Measurements from ENCODE around the gene RPL22L1. TPM values are rescaled to one million over a fixed set of nuclear protein-coding genes. Genes with fewer than 3 reads are reported as not detected.

The RPL22L1 gene
- total RNA-seq, 1 donor from 2014 or later: 36.1 TPM

- TF ChIP-seq CTCF (IDR thresholded peaks at IDR 0.05): no peak
- no peak for TF ChIP-seq POLR2A (IDR thresholded peaks at IDR 0.05)
- no peak for TF ChIP-seq POLR2AphosphoS5 (IDR thresholded peaks at IDR 0.05; ENCODE audit: insufficient read depth in 1 of 2, low read depth in 1 of 2)
- DNase-seq (ENCODE audit: extremely low spot score in 2 of 2): no peak
- no peak overlapping the region for H3K27ac ChIP-seq
- no peak overlapping the region for H3K4me3 ChIP-seq
- no peaks in the 10 kb centered on the region for H3K9me3 ChIP-seq
- intact Hi-C loops (cut with DNase I): no loop called here
- H3K36me3 ChIP-seq: peaks cover 0 to 31% of the 10 kb centered on the region in 2 donors
- H3K27me3 ChIP-seq: no peaks in the 10 kb centered on the region
- H3K4me1 ChIP-seq: peaks cover 25% of the 10 kb centered on the region
These were observed 4.5 kb downstream of the RPL22L1 start for GRCh38 chr3:170865209-170866094.

GRCh38 chr3:170864525-170865208, 5.3 kb downstream of the RPL22L1 start:
- Histone ChIP-seq H3K36me3 (peaks cover 0 to 31% of the 10 kb centered on the region in 2 donors), H3K4me1 (peaks cover 24% of the 10 kb centered on the region), H3K27me3 (no peaks in the 10 kb centered on the region), H3K4me3 (no peak overlapping the region), H3K9me3 (no peaks in the 10 kb centered on the region), H3K27ac (no peak overlapping the region)
- intact Hi-C loops (cut with DNase I): no loop called here
- no peak for DNase-seq (ENCODE audit: extremely low spot score in 2 of 2)
- no peak for TF ChIP-seq POLR2AphosphoS5 (IDR thresholded peaks at IDR 0.05; ENCODE audit: insufficient read depth in 1 of 2, low read depth in 1 of 2)
- no peak for TF ChIP-seq POLR2A (IDR thresholded peaks at IDR 0.05)
- no peak for TF ChIP-seq CTCF (IDR thresholded peaks at IDR 0.05)

- intact Hi-C loops (cut with DNase I): no loop called here
- TF ChIP-seq POLR2A (IDR thresholded peaks at IDR 0.05): no peak
- TF ChIP-seq POLR2AphosphoS5 (IDR thresholded peaks at IDR 0.05; ENCODE audit: insufficient read depth in 1 of 2, low read depth in 1 of 2): no peak
- no peak for TF ChIP-seq CTCF (IDR thresholded peaks at IDR 0.05)
- H3K27ac ChIP-seq: no peak overlapping the region
These were observed 6.2 kb downstream of the RPL22L1 start for GRCh38 chr3:170863816-170864215.

GRCh38 chr3:170862618-170863374, 7.2 kb downstream of the RPL22L1 start:
- TF ChIP-seq CTCF (IDR thresholded peaks at IDR 0.05) (no peak), POLR2A (IDR thresholded peaks at IDR 0.05) (no peak), POLR2AphosphoS5 (IDR thresholded peaks at IDR 0.05; ENCODE audit: insufficient read depth in 1 of 2, low read depth in 1 of 2) (no peak)

More at GRCh38 chr3:170863816-170864215, 6.2 kb downstream of the RPL22L1 start:
- no peak overlapping the region for H3K4me3 ChIP-seq
- no peaks in the 10 kb centered on the region for H3K9me3 ChIP-seq
- no peaks in the 10 kb centered on the region for H3K27me3 ChIP-seq
- no peak for DNase-seq (ENCODE audit: extremely low spot score in 2 of 2)
- H3K36me3 ChIP-seq: peaks cover 0 to 31% of the 10 kb centered on the region in 2 donors
- peaks cover 19% of the 10 kb centered on the region for H3K4me1 ChIP-seq

More at GRCh38 chr3:170862618-170863374, 7.2 kb downstream of the RPL22L1 start:
- peaks cover 8% of the 10 kb centered on the region for H3K4me1 ChIP-seq
- DNase-seq (ENCODE audit: extremely low spot score in 2 of 2): no peak
- H3K9me3 ChIP-seq: no peaks in the 10 kb centered on the region
- H3K4me3 ChIP-seq: no peak overlapping the region
- intact Hi-C loops (cut with DNase I): no loop called here
- no peaks in the 10 kb centered on the region for H3K27me3 ChIP-seq
- peaks cover 0 to 27% of the 10 kb centered on the region in 2 donors for H3K36me3 ChIP-seq
- H3K27ac ChIP-seq: no peak overlapping the region

Data from vagina (tissue), 2 donors.